AG04449 (cell line): ENCODE measurements around the gene KRTAP10-7.
"Not testable (repeated sequence)": the region's sequence is repeated elsewhere in the genome, so short reads cannot be mapped to it uniquely, and the experiment has no call there.

ENCODE experiments used
- CTCF ChIA-PET: fragments of 350-600 bp; formaldehyde crosslinking; extraction: SDS; loops from one replicate; lab custom pipeline; 2021; ENCODE audit warnings: antibody characterized with exemption; lab: Yijun Ruan, JAX
- POLR2A ChIA-PET: fragments of 400-600, 350-600 bp; formaldehyde crosslinking; extraction: SDS; loops from one replicate; lab custom pipeline; 2020; ENCODE audit warnings: antibody characterized with exemption, inconsistent platforms; lab: Yijun Ruan, JAX
- DNase-seq: peaks from one replicate; pipeline ENCODE4 v3.0.0-alpha.2; 2010; ENCODE audit warnings: low read depth, low spot score
- H3K4me3 ChIP-seq: 2 replicates; pipeline ENCODE4 v1.5.1; 2011; ENCODE audit warnings: low read depth, mild to moderate bottlenecking, control low read depth, low read length
- CTCF ChIP-seq: IDR thresholded peaks from one replicate; pipeline ENCODE4 v1.5.1; 2011; ENCODE audit warnings: mild to moderate bottlenecking, moderate library complexity, low read length, control low read depth, inconsistent platforms; ENCODE audit not compliant: insufficient read depth; ENCODE audit errors: missing control alignments

Gene KRTAP10-7

GRCh38 chr21:44595524-44595923 is 4.9 kb upstream of the KRTAP10-7 start:
- CTCF ChIA-PET, result no interaction called here
- POLR2A ChIA-PET, result no interaction called here
- no peak overlapping the region for H3K4me3 ChIP-seq
- no peak for DNase-seq
- TF ChIP-seq CTCF, result no peak

GRCh38 chr21:44596068-44596725 is 4.2 kb upstream of the KRTAP10-7 start:
- DNase-seq, result no peak
- TF ChIP-seq CTCF, result no peak
- ChIA-PET POLR2A (no interaction called here), CTCF (no interaction called here)
- no peak overlapping the region for H3K4me3 ChIP-seq

GRCh38 chr21:44598061-44598460 is 2.3 kb upstream of the KRTAP10-7 start:
- CTCF ChIA-PET, result no interaction called here
- no peak overlapping the region for H3K4me3 ChIP-seq

GRCh38 chr21:44599264-44600029 is 950 bp upstream of the KRTAP10-7 start:
- no peak for DNase-seq
- POLR2A ChIA-PET, result no interaction called here
- CTCF ChIA-PET, result no interaction called here
- H3K4me3 ChIP-seq, result no peak overlapping the region
- TF ChIP-seq CTCF, result no peak

More at GRCh38 chr21:44598061-44598460, 2.3 kb upstream of the KRTAP10-7 start:
- TF ChIP-seq CTCF, result no peak
- POLR2A ChIA-PET, result no interaction called here
- DNase-seq, result no peak

GRCh38 chr21:44601091-44601490 is 694 bp downstream of the KRTAP10-7 start:
- DNase-seq, CTCF ChIA-PET, POLR2A ChIA-PET: not testable (repeated sequence)

GRCh38 chr21:44601596-44602462 is 1.4 kb downstream of the KRTAP10-7 start:
- no peak for DNase-seq
- ChIA-PET POLR2A (no interaction called here), CTCF (no interaction called here)
- TF ChIP-seq CTCF, result no peak
- no peak overlapping the region for H3K4me3 ChIP-seq

More at GRCh38 chr21:44601091-44601490, 694 bp downstream of the KRTAP10-7 start:
- not testable (repeated sequence) for H3K4me3 ChIP-seq
